ENCODE data around the gene USP17L26.
"Not testable (repeated sequence)": the region's sequence is repeated elsewhere in the genome, so short reads cannot be mapped to it uniquely, and the experiment has no call there.

DNA sequence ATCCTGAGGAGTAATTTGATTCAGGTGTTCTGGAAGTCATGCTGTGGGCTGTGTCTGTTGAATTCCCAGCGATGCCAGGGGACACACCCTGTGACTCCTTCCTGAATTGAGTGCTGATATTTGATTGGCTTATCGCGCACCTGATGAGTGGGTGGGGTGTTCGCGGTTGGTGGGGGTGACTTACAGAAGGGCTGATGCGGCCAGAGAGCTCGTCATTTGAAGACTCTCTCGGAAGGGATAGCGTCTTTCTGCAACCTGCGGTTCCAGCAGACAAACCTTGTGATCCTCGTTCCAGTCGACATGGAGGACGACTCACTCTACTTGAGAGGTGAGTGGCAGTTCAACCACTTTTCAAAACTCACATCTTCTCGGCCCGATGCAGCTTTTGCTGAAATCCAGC lies 18.9 kb downstream of the USP17L26 start, which contains the start of gene USP17L29:
- TF ChIP-seq POLR2A (IDR thresholded peaks at IDR 0.05; ENCODE audit: control extremely low read depth in 1 of 2, low read depth in 2 of 2, low read length in 2 of 2); GTF2F1 (IDR thresholded peaks at IDR 0.05; ENCODE audit: borderline replicate concordance, low read depth, low read length); EZH2 (IDR thresholded peaks at IDR 0.05; ENCODE audit: low read depth, low read length, severe bottlenecking): not testable (repeated sequence)
- TF ChIP-seq, protein P1, sequence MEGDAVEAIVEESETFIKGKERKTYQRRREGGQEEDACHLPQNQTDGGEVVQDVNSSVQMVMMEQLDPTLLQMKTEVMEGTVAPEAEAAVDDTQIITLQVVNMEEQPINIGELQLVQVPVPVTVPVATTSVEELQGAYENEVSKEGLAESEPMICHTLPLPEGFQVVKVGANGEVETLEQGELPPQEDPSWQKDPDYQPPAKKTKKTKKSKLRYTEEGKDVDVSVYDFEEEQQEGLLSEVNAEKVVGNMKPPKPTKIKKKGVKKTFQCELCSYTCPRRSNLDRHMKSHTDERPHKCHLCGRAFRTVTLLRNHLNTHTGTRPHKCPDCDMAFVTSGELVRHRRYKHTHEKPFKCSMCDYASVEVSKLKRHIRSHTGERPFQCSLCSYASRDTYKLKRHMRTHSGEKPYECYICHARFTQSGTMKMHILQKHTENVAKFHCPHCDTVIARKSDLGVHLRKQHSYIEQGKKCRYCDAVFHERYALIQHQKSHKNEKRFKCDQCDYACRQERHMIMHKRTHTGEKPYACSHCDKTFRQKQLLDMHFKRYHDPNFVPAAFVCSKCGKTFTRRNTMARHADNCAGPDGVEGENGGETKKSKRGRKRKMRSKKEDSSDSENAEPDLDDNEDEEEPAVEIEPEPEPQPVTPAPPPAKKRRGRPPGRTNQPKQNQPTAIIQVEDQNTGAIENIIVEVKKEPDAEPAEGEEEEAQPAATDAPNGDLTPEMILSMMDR (IDR thresholded peaks at IDR 0.05; ENCODE audit: control extremely low read depth in 1 of 3, insufficient read depth in 1 of 3, low read depth in 1 of 3, low read length in 3 of 3): not testable (repeated sequence)
